ENCODE measurements around the gene SGTB.

DNA sequence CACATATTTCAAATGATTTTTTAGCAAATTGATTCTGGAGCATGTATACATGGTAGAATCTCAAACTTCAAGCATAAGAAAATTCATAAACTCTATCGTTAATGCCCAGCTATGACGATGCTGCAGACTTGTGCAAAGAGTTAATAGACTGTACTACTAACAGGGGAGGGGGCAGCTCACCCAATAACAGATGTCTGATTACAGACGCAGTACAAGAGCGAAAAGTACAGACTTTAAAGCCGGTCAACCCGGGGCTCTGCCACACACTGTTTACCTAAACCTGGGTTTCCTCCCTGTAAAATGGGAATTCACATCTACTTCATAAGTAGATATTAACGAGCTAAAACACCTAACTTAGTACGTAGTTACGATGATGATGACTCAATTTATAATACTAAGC is 98.4 kb downstream of the SGTB start:
- TF ChIP-seq, protein P1, sequence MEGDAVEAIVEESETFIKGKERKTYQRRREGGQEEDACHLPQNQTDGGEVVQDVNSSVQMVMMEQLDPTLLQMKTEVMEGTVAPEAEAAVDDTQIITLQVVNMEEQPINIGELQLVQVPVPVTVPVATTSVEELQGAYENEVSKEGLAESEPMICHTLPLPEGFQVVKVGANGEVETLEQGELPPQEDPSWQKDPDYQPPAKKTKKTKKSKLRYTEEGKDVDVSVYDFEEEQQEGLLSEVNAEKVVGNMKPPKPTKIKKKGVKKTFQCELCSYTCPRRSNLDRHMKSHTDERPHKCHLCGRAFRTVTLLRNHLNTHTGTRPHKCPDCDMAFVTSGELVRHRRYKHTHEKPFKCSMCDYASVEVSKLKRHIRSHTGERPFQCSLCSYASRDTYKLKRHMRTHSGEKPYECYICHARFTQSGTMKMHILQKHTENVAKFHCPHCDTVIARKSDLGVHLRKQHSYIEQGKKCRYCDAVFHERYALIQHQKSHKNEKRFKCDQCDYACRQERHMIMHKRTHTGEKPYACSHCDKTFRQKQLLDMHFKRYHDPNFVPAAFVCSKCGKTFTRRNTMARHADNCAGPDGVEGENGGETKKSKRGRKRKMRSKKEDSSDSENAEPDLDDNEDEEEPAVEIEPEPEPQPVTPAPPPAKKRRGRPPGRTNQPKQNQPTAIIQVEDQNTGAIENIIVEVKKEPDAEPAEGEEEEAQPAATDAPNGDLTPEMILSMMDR (IDR thresholded peaks at IDR 0.05): no peak
- TF ChIP-seq POLR2A (IDR thresholded peaks at IDR 0.05): no peak
- no peak for TF ChIP-seq POLR2AphosphoS5 (IDR thresholded peaks at IDR 0.05)
